Measurements from ENCODE around the gene TMEM198. TPM values are rescaled to one million over a fixed set of nuclear protein-coding genes. Genes with fewer than 3 reads are reported as not detected.

The TMEM198 gene
- total and polyA plus RNA-seq, 2 donors (not counting 1 experiment from before 2014, with no cell fraction given), result 0.39 to 1.1 TPM

- TF ChIP-seq EZH2 (IDR thresholded peaks at IDR 0.05; ENCODE audit: borderline replicate concordance, insufficient read depth, low read depth, low read length, poor library complexity, severe bottlenecking), result no peak
- no peak for TF ChIP-seq CTCF (IDR thresholded peaks at IDR 0.05)
- H3K4me3 ChIP-seq (ENCODE audit: control extremely low read depth in 1 of 5, extremely low read depth in 1 of 5, insufficient read depth in 1 of 5, low read depth in 2 of 5, low read length in 4 of 5), result no peak overlapping the region
- no peaks in the 10 kb centered on the region for H3K9me3 Mint-ChIP-seq (ENCODE audit: insufficient read depth)
- H2AFZ ChIP-seq (ENCODE audit: insufficient read depth, low read depth, low read length, poor library complexity, severe bottlenecking), result no peak overlapping the region
- ChIA-PET POLR2A (no interaction called here), CTCF (no interaction called here)
- intact Hi-C loops (cut with micrococcal nuclease), result no loop called here
- no peaks in the 10 kb centered on the region for H3K9me3 ChIP-seq (ENCODE audit: control extremely low read depth in 1 of 3, control insufficient read depth in 2 of 3, insufficient read depth in 1 of 3, low read length in 2 of 3)
- H3K27me3 ChIP-seq (replicated peaks in 1 of 4; ENCODE audit: control extremely low read depth in 1 of 4, control insufficient read depth in 3 of 4, insufficient read depth in 4 of 4, low read length in 3 of 4), result peaks cover 0 to 19% (median under 1%) of the 10 kb centered on the region in 4 experiments
- H3K27me3 Mint-ChIP-seq, result peaks cover 38% of the 10 kb centered on the region
- no peak overlapping the region for H3K27ac ChIP-seq (ENCODE audit: low read length in 2 of 2)
- H3K27ac Mint-ChIP-seq, result no peak overlapping the region
- H4K20me1 ChIP-seq (ENCODE audit: control insufficient read depth, insufficient read depth, low read length, poor library complexity, severe bottlenecking), result no peaks in the 10 kb centered on the region
- no peak for DNase-seq
- H3K4me1 Mint-ChIP-seq, result no peaks in the 10 kb centered on the region
- WGBS (ENCODE audit: insufficient coverage), result 77% methylated on average over 4 of the region's 8 CpGs
- no peak for ATAC-seq (ENCODE audit: low read depth)
- H3K36me3 ChIP-seq (replicated peaks in 1 of 2; ENCODE audit: control extremely low read depth in 1 of 2, control insufficient read depth in 1 of 2, extremely low read depth in 1 of 2, insufficient read depth in 2 of 2, low read length in 1 of 2), result no peaks in the 10 kb centered on the region
- no peaks in the 10 kb centered on the region for H3K4me1 ChIP-seq (ENCODE audit: control insufficient read depth in 2 of 2, insufficient read depth in 2 of 2, low read length in 2 of 2)
- H3K9ac ChIP-seq (ENCODE audit: low read length), result no peak overlapping the region
- no peak overlapping the region for H3K4me3 Mint-ChIP-seq
- no peak overlapping the region for H3K4me2 ChIP-seq (replicated peaks; ENCODE audit: low read depth, low read length, poor library complexity, severe bottlenecking)
- H3K79me2 ChIP-seq (ENCODE audit: control insufficient read depth, insufficient read depth, low read length), result no peaks in the 10 kb centered on the region
Measured at GRCh38 chr2:219578811-219579613, 35.2 kb downstream of the TMEM198 start.

- Mint-ChIP-seq H3K4me1 (no peaks in the 10 kb centered on the region), H3K27me3 (peaks cover 40% of the 10 kb centered on the region), H3K27ac (no peak overlapping the region), H3K4me3 (no peak overlapping the region), H3K9me3 (ENCODE audit: insufficient read depth) (no peaks in the 10 kb centered on the region)
- no peak overlapping the region for H3K9ac ChIP-seq (ENCODE audit: low read length)
- ATAC-seq (ENCODE audit: low read depth) (no peak), DNase-seq (no peak)
- H4K20me1 ChIP-seq (ENCODE audit: control insufficient read depth, insufficient read depth, low read length, poor library complexity, severe bottlenecking), result no peaks in the 10 kb centered on the region
- H3K4me2 ChIP-seq (replicated peaks; ENCODE audit: low read depth, low read length, poor library complexity, severe bottlenecking), result no peak overlapping the region
- no peaks in the 10 kb centered on the region for H3K36me3 ChIP-seq (replicated peaks in 1 of 2; ENCODE audit: control extremely low read depth in 1 of 2, control insufficient read depth in 1 of 2, extremely low read depth in 1 of 2, insufficient read depth in 2 of 2, low read length in 1 of 2)
- 73% methylated on average over 2 of the region's 2 CpGs for WGBS (ENCODE audit: insufficient coverage)
- no peak overlapping the region for H3K4me3 ChIP-seq (ENCODE audit: control extremely low read depth in 1 of 5, extremely low read depth in 1 of 5, insufficient read depth in 1 of 5, low read depth in 2 of 5, low read length in 4 of 5)
- no peaks in the 10 kb centered on the region for H3K9me3 ChIP-seq (ENCODE audit: control extremely low read depth in 1 of 3, control insufficient read depth in 2 of 3, insufficient read depth in 1 of 3, low read length in 2 of 3)
- ChIA-PET CTCF (no interaction called here), POLR2A (no interaction called here)
- intact Hi-C loops (cut with micrococcal nuclease), result no loop called here
- no peak overlapping the region for H3K27ac ChIP-seq (ENCODE audit: low read length in 2 of 2)
- H3K79me2 ChIP-seq (ENCODE audit: control insufficient read depth, insufficient read depth, low read length), result no peaks in the 10 kb centered on the region
- H3K4me1 ChIP-seq (ENCODE audit: control insufficient read depth in 2 of 2, insufficient read depth in 2 of 2, low read length in 2 of 2), result no peaks in the 10 kb centered on the region
- H3K27me3 ChIP-seq (replicated peaks in 1 of 4; ENCODE audit: control extremely low read depth in 1 of 4, control insufficient read depth in 3 of 4, insufficient read depth in 4 of 4, low read length in 3 of 4), result peaks cover 0 to 24% (median 4%) of the 10 kb centered on the region in 4 experiments
- no peak overlapping the region for H2AFZ ChIP-seq (ENCODE audit: insufficient read depth, low read depth, low read length, poor library complexity, severe bottlenecking)
- TF ChIP-seq EZH2 (IDR thresholded peaks at IDR 0.05; ENCODE audit: borderline replicate concordance, insufficient read depth, low read depth, low read length, poor library complexity, severe bottlenecking), result no peak
- no peak for TF ChIP-seq CTCF (IDR thresholded peaks at IDR 0.05)
Measured at GRCh38 chr2:219581346-219581745, 37.5 kb downstream of the TMEM198 start.

Measured in B cell (primary cell).